HL-60/S4 treated with retinoic acid at 250 ng/mL for 4 days and 3 days (cell line): Measurements from ENCODE around the gene SPEG.

Experiments used
- in situ Hi-C: fragments of 300-500 bp; cut with MboI; formaldehyde crosslinking; loops from 2 replicates; pipeline ENCODE4 v1.7.0; 2022; ENCODE audit warnings: low sequenced_read_pairs

The SPEG gene

DNA sequence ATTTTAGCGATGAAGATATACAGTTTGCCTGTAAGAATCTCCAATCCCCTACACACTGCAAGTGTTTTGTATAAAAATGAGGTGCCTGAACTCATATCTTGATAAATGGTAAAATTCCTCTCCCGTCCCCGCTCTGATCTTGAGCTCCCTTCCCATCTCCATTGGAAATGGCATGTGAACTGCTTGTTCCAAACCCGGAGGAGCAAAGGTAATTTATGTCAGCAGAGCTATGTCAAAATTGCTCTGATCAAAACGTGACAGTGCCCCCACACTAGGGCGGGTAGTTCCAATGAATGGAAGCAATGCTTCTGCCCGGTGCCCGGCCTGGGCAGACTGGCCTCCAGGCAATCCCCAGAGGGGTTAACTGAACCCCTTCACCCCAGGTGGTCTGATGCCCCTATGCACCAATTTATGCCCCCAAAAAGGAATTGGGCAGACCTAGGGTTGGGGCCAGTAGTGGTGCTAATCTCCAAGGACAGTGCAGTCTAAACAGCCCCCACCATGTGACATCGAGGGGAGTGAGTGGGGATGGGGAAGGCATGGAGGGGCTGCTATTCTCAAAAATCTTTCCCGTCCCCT is 60.4 kb downstream of the SPEG start:
- in situ Hi-C loops, result no loop called here

DNA sequence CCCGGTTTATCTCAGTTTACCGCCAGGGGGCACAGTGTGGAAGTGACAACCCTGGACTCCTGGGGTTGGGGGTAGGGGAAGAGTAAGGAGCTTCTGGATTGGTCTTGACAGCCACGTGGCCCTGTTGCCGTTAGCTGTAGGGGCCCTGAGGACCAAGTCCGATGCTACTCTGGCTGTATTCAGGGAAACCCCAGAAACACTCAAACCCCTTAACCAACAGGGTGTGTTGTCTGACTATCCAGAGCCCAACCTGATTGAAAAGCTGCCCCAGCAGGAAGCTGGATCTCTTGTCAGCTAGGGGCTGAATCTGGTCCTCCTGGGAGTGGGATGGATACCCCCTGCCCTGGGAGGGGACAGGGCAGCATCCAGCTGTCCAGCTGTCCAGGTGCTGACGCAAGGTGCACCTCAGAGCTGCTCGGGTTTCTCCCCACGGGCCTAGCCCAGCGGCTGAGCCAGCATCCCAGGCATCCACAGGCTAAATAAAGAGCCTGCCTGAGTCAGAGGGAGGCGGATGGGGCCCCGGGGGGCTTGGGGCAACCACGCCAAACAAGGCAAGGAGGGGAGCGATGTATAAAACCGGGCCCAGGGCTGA is 61.0 kb downstream of the SPEG start:
- in situ Hi-C loops, result no loop called here

DNA sequence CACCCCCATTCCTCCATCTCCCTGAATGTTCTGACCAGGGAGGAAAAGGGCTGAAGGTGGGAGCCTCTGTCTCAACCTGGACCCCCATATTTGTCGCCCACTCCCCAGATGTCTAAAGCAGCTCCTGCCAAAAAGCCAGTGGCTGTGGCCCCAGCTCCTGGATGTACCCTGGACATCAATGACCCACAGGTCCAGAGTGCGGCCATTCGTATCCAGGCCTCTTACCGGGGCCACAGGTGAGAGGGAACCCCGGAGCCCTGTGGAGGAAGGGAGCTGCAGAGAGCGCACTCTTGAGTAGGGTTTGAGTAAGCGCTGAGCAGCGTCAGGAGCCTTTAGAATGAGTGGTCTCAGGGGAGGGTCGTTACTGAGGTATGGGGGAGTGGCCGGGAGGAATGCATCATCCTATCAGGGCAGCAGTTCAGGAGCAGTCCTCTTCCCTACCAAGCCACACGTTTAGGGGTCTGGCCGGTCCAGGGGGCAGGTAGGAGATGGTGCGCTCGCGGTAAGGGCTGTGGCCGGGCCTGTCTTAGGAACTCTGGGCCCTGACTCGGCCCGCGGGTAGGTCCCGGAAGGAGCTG is 61.7 kb downstream of the SPEG start:
- in situ Hi-C loops, result no loop called here

DNA sequence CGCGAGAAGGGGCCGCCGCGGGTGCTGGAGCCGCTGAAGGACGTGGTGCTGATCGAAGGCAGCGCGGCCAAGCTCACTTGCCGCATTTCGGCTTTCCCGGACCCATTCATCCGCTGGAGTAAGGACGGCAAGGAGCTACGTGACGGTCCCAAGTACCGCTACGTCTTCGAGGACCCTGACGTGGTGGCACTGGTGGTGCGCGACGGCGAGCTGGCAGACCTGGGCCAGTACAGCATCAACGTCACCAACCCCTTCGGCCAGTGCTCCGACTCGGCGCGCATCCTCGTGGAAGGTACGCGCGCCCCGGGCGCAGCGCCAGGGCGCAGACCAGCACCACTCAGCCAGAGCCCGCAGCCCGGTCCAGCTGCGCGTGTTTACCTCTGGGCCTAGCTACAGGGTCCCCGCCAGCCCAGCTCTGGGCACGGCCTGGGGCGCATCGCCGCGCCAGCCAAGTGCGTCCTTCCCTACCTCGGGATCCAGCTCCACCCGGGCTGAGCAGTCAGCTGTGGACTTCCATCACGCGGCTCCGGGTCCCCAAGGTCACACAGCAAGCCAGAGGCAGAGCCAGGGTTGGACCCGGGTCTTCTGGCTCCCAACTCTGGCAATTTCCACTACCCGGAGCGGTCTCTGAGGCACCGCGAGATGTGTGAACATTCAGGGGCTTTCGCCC is 62.3 kb downstream of the SPEG start:
- in situ Hi-C loops, result no loop called here

DNA sequence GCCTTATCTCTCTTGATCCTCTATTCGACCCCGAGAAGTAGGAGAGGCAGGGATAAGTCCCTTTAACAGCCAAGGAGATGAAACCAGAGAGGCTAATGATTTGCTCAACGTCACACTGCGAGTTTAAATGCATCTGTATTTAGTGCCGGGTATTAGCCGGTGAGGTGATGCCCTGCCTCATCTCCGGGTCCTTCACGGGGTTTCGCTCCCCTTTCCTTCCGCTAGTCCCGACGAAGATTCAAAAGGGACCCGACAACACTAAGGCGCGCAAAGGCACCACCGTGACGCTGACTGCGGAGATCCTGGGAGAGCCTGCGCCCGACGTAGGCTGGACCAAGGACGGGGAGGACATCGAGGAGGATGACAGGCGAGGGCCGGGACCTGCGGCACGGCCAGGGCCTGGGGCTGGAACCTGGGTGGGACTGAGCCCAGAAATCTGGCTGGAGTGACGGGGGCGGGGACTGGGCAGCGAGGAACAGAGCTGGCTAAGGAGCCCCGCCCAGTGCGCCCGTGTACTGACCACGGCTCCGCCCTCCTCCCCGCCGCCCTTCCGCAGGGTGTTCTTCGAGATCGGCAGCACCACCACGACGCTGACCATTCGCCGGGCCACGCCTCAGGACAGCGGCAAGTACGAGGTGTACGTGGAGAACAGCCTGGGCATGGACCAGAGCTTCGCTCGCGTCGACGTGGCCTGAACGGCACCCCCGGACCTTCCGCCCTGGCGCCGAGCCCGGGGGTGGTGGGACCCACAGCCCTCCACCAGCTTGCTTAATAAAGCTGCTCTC is 63.0 kb downstream of the SPEG start:
- in situ Hi-C loops, result no loop called here

DNA sequence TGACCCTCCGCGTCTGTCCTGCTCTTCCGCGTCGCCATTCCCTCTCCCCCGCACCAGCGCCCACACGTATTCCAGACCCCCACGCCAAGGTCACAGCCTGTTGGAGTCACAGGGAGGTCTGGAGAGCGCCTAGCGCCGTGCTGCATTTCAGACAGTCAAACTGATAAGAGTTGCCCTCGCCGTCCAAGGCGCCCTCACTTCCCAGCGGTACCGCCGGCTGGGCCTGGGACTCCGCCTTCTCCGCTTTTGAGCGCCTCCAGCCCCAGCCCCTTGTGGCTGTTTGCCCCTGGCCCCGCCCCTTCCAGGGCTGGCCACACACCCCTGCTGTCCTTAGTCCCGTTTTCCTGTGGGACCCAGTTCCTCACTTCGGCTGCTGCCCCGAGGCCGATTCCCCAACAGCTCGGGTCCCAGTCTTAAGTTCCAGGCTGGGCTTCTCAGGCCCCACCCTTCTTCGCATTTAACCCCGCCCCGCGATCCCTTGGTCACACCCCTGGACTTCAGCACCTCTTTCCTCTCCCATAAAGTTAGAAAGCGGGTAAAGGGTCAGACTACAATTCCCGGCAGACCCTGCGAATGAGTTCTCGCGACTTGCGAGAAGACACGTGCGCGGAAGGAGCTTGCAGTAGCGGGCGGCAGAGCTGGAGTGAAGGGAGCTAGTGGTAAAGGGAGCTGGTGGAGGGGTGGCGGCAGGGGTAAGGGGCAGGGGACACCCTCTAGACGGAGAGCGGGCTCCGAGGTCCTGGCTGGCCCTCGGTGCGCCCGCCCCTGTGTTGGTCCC is 63.8 kb downstream of the SPEG start, which contains the start of gene GMPPA:
Gene GMPPA (plus strand): TSS at position 612 of the 778 bp plus-strand sequence. CDS start 1,085 bp downstream, outside the sequence.
- in situ Hi-C loops, result no loop called here

DNA sequence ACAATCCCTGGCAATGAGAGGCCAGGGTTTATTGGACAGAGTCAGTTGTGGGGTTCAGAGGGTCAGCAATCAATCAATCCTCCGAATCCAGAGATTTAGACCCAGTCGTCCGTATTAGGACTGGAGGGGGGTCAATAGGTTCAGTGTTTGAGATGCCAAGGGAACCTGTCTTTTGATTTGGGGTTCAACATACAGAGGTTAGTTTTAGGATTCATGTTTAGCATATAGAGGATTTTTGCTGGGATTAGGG is 64.3 kb downstream of the SPEG start:
- in situ Hi-C loops, result no loop called here

DNA sequence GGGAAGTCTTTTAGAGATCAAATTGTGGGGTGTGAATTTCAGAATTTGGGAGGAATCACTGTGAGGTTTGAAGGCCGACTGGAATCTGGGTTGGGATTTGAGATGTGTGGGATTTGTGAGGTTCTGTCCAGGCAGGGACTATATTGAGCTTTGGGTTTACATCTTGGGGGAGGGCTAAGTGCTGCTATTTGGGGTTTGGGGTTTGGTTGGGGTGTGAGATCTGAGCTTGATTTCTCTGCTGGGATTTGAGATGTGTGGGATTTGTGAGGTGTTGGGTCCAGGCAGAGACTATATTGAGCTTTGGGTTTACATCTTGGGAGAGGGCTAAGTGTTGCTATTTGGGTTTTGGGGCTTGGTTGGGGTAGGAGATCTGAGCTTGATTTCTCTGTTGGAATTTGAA is 64.9 kb downstream of the SPEG start:
- in situ Hi-C loops, result no loop called here

DNA sequence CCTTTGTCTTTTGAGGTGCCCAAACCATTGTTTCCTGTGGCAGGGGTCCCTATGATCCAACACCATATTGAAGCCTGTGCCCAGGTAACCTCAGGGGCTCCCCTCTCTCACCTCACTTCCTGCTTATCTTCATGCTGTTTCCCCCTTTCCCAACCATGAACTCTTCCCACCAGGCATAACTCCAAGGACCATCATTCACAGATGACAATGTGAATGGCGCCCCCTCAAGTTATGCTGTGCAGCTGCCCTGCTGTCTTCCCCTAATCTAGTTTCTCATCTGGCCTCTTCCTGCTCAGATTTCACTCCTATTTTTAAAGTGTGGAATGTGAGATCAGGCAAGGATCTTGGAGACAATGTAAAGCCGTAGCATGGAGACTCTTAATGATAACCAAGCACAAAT is 65.5 kb downstream of the SPEG start:
- in situ Hi-C loops, result no loop called here

DNA sequence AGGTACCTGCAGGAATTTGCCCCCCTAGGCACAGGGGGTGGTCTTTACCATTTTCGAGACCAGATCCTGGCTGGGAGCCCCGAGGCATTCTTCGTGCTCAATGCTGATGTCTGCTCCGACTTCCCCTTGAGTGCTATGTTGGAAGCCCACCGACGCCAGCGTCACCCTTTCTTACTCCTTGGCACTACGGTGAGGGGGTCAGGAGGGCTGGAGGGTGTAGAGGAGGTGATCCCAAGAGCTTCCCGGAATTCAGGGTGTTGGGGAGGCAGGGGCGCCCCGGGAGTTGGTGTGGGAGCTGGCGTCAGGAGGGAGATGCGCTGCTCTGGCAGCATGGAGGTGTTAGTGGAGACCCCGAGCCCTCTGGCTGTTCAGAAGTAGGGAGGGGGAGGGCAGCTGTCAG is 67.2 kb downstream of the SPEG start:
- in situ Hi-C loops, result no loop called here

DNA sequence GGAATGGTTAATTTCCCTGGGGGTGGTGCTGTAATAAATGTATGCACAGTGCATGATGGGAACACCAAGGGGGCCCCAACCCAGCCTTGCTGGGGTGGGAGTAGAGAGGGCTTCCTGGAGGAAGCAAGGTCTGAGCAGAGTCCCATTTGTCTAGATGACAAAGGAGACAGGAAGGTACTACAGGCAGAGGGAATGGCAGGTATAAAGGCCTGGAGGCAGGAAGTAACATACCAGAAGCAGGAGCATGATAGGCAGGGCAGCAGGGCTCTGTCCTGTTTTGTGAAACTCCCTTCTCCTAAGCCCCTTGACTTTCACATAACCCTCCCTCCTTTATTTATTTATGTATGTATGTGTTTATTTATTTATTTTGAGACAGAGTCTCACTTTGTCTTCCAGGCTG is 68.0 kb downstream of the SPEG start:
- in situ Hi-C loops, result no loop called here

DNA sequence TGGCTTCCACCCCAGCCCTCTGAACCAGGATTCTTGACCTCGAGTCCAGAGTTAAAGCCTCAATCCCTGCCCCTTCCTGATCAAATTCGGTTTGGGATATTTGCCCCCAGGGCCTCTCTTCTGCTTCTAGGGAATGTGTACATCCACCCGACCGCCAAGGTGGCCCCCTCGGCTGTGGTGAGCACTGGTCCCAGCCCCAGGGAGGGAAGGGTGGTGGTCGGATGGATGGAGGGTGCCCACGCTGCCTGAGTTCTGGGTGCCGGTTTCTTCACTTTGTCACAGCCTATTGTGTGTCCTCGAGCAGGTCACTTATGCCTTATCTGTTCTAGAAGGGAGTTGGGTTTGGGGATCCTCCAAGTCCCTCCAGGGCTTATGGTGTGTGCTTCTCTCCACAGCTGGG is 70.9 kb downstream of the SPEG start:
- in situ Hi-C loops, result no loop called here

DNA sequence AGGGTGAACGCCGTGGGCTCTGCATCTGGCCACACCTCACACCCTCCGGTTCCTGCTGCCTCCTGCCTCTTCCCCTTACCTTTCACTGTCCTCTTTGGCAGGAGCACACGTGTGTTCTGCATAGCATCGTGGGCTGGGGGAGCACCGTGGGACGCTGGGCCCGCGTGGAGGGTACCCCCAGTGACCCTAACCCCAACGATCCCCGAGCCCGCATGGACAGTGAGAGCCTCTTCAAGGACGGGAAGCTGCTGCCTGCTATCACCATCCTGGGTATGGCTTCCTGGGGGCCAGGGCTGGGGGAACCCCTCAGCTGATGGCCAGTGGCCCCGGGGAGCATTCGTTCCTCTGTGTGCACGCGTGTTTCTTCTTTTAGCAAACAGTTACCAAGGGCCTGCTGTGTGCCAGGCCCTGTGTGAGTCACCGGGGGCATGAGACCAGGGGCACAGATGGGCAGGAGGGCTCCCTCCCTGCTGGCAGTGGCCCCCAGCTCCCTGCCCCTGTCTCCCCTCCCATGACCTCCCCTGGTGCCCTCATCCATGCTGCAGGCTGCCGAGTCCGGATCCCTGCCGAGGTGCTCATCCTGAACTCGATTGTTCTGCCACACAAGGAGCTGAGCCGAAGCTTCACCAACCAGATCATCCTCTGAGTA is 71.6 kb downstream of the SPEG start:
- in situ Hi-C loops, result no loop called here

DNA sequence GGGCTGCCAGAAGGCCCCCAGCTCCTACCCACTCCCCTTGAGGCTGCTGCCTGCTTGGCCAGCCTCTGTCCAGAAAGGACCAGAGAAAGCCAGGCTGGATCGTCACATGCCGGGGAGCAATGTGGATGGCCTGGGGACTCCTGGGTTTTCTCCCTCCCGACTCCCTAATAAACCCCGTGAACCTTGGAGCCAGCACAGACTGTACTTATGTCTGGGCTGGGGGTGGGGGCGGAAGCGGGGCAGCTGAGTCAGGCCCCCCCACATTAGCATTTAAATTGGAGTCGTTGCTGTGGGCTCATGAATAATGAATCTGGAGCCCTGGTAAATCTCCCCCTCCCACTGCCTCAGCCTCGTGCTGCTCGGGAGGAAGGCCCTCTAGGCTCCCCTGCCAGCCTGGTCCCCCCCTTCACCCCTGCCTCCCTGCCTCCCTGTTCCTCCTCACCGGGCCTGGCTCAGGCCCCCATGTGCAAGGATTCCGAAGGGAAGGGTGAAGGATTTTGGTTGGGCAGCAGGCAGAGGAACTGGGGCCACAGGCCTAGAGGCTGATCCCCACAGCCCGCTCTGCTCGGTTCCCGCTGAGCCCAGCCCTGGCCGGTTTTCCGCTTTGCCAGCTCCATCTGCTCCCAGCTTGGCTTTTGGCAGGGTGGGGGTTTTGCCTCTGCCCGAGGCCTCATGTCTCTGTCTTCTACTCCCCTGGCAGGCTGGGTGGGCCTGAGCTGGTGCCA is 72.3 kb downstream of the SPEG start:
- in situ Hi-C loops, result no loop called here

DNA sequence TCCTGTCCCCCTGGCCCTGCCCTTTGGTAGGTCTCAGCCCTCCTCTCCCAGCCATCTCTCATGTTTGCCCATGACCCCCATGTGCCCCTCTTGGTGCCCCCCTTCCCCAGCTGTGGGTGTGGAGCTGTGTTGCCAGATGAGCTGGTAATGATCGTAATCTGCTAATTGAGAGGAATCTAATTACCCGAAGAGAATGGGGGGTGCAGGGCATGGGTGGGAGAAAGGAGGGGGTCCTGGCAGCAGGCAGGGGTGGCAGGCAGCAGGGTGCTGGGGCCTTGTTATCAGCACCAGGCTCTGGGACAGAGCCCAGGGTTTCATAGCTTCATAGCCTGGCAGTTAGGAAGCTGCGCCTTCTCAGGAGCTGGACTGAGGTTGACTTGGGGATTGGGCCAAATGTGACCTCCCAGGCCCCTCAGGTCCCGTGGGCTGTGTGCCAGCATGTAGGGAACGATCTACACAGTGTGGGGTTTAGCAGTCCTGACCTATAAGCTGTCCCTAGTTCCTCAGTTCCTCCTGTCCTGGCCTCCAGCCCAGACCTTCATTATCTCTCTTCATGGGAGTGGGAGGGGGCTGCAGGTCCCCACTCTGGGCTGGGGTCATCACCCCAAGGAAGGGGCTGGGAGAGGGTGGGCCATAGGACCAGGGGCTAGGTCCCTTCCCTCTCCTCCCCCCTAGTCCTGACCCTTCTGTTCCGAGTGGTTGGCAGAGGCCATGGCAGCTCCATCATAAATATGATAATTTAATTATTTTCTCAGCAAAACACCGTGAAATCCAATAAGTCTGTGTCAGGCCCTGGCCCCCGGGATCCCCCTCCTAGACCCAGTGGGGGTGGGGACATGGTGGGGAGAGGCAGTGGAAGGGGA is 73.2 kb downstream of the SPEG start:
- in situ Hi-C loops, result no loop called here

DNA sequence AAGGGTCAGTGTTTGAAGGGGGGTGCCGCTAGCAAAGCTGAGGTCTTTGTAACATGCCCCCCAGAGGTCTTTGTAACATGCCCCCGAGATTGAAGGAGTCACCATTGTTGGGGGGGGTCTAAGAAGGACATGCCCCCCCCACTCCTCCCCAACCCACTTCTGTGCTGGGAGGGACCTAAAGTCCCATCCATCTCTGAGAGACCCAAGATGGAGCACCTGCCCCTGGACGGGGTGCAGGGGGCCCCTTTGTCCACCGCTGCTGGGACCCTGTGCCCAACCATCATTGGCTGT is 73.7 kb downstream of the SPEG start:
- in situ Hi-C loops, result no loop called here

DNA sequence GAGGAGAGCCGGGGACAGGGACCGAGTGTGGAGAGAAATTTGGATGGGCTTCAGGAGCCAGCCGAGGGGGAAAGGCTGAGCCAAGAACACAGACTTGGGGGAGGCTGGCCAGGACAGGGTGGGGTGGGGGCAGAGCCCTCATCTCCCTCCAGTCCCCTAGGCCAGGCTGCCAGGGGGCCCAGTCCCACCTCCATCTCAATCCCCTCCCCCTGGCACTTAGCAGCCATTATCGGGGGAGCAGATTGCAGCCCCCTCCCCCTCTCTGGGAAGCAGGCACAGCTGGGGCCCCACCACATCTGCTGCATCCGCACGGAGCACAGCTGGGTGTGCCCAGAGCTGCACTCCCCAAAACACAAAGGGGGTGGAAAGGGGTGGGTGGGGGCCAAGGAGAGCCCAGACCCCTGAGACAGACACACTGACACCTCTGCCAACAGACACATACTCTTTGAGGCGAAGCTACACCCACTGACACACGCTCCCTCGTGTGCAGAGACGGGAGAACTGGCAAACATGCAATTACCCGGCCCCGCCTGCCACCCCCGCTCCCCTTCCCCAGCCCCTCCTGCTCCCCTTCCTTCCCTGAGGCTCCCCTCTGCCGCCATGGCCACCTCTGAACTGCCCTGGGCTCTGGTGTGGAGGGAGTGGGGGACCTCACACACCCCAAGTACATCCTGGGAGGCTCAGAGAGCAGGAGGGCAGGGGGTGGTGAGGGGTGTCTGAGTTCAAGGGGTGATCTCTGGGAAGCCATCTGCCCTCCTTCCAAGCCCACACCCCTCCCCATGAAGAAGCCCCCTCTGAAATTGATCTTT is 74.5 kb downstream of the SPEG start:
- in situ Hi-C loops, result no loop called here

DNA sequence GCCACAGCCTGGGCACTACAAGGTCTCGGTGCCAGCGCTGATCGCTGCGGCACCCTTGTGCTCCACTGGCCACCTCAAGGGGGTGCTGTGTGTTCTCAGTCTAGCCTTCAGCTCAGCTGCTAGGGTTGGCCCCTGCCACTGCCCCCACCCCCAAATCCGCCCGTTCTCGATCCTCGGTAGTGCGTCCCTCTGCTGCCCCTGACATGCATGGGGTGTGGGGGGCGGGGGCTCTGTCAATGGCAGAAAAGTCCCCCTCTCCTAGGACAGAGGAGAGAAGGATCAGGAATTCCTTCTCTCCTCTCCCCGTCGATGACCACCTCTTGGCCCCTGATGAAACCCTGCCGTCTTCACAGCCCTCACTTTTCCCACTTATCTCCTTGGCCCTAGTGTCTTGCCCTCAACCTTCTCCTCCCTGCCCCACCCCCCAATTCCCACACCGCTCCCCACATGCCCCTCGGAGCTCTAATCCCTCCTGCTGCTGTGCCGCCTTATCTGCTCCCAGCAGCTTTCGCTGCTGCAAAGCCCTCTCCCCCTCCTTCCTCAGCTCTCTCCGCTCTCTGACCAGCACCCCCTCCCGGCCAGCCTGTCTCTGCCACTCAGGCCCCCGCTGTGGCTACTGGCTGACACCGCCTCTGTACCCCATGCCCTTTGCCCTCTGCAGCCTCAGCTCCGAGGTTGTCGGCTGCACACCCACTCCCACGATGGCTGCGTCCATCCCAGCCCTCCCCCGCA is 75.3 kb downstream of the SPEG start:
- in situ Hi-C loops, result no loop called here
